GM18517 (cell line): ENCODE results near the gene TMEM81.

Source experiments
- ATAC-seq: cut with Tn5 transposase; IDR thresholded peaks from one replicate; pipeline ENCODE4 v1.9.1; 2021; ENCODE audit warnings: mild to moderate bottlenecking, moderate library complexity; ENCODE audit not compliant: unreplicated experiment

TMEM81 gene

DNA sequence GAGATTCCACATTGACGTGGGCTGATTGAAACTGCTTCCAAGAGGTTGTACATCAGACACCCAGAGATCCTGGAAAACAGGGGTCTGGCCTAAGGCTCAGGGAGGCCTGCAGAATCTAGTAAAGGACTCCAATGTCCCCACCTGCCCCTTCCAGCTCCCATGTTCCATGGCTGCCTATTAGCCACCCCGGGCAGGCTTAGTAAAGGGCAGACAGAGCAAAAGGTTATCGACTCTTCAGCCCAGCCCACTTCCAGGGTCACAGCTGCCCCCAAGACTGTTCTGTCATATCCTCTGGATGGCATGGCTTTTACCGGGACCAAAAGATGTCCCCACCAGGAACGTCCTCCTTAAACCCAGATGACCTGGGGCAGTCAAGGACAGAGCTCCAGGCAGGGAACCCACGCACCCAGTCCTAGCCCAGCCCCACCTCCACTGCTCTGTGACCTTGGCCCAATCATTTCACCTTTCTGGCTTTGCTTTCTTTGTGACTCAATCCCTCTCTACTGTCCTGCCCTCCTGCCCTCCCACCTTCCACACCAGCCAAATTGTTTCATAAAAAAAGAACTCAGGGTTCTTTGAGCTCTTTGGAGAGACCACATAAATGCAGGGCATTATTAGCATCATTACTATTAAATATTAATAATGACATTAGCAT, 46.0 kb downstream of the TMEM81 start:
- ATAC-seq = no peak

DNA sequence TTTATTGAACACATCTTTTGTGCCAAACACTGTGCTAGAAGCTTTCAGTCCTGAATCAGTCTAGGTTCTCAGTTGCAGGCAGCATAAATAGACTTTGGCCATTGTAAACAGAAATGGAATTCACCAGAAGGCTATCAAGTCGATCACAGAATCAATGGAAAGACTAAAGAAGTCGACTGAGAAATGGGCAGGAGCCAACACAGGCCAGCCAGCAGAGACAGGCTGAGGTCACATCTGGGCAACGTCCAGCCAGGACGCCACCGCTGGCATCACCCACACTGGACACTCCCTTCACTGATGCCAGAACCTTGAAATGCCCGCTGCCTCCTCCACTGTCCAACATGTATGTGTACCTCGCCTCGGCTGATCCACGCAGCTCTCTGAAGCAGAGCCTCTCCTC, 46.7 kb downstream of the TMEM81 start:
- no peak for ATAC-seq
